Naive thymus-derived CD4-positive, alpha-beta T cell (primary cell): ENCODE data around the gene RER1. TPM values are rescaled to one million over a fixed set of nuclear protein-coding genes. Genes with fewer than 3 reads are reported as not detected.

Experiments
- ATAC-seq: fragments of 150-1000 bp; cut with Tn5 transposase; 2 replicates; pipeline ENCODE4 v1.10.0; 2021; ENCODE audit warnings: mild to moderate bottlenecking, moderate library complexity
- CTCF ChIA-PET: fragments of 350-600 bp; sonication (Branson Sonifier 250); formaldehyde crosslinking; loops from one replicate; lab custom pipeline; 2021; ENCODE audit warnings: antibody characterized with exemption; lab: Charles Lee
- POLR2A ChIA-PET: fragments of 350-600 bp; sonication (Branson Sonifier 250); formaldehyde crosslinking; loops from one replicate; lab custom pipeline; 2021; ENCODE audit warnings: antibody characterized with exemption, inconsistent platforms; lab: Charles Lee
- DNase-seq, 9 donors: peaks; one replicate each; pipeline versions ENCODE4 v3.0.0 to v3.0.0-alpha.2; 2020 to 2022; ENCODE audit warnings: mixed read lengths in 1 of 9
- H3K27ac ChIP-seq: one replicate; pipeline ENCODE4 v1.7.0; 2013; ENCODE audit warnings: mild to moderate bottlenecking, low read depth, low read length, moderate library complexity
- H3K27me3 ChIP-seq, 2 donors: one replicate each; pipeline ENCODE4 v1.7.0; 2013; ENCODE audit warnings: low read length in 2 of 2, mild to moderate bottlenecking in 2 of 2, moderate library complexity in 2 of 2; ENCODE audit not compliant: control insufficient read depth in 2 of 2, insufficient read depth in 2 of 2
- H3K36me3 ChIP-seq, 3 experiments: 1 replicate in 2 of 3; 2 replicates in 1 of 3; pipeline ENCODE4 v1.7.0; 2013; ENCODE audit warnings: low read length in 3 of 3, mild to moderate bottlenecking in 3 of 3, moderate library complexity in 1 of 3; ENCODE audit not compliant: insufficient read depth in 3 of 3, control insufficient read depth in 2 of 3
- H3K4me1 ChIP-seq, 2 donors: one replicate each; pipeline ENCODE4 v1.7.0; 2013; ENCODE audit warnings: low read length in 2 of 2, mild to moderate bottlenecking in 2 of 2, moderate library complexity in 1 of 2; ENCODE audit not compliant: control insufficient read depth in 2 of 2, insufficient read depth in 2 of 2
- H3K4me3 ChIP-seq: 2 replicates; pipeline ENCODE4 v1.7.0; 2013; ENCODE audit warnings: mild to moderate bottlenecking, low read length
- H3K9me3 ChIP-seq, 3 experiments: 1 replicate in 2 of 3; 2 replicates in 1 of 3; pipeline ENCODE4 v1.7.0; 2013; ENCODE audit warnings: low read length in 3 of 3; ENCODE audit not compliant: control insufficient read depth in 2 of 3
- H3K27ac Mint-ChIP-seq, 9 donors: one replicate each; pipeline ENCODE4 v1.8.0; 2020 to 2022; ENCODE audit warnings: mixed read lengths in 9 of 9, mild to moderate bottlenecking in 8 of 9, moderate library complexity in 5 of 9, inconsistent platforms in 2 of 9
- H3K27me3 Mint-ChIP-seq, 5 donors: one replicate each; pipeline ENCODE4 v1.8.0; 2021 to 2022; ENCODE audit warnings: mixed read lengths in 5 of 5, mild to moderate bottlenecking in 1 of 5
- H3K36me3 Mint-ChIP-seq, 5 donors: one replicate each; pipeline ENCODE4 v1.8.0; 2020 to 2022; ENCODE audit warnings: mixed read lengths in 5 of 5, mild to moderate bottlenecking in 3 of 5, inconsistent platforms in 1 of 5
- H3K4me1 Mint-ChIP-seq, 7 donors: one replicate each; pipeline ENCODE4 v1.8.0; 2020 to 2022; ENCODE audit warnings: mixed read lengths in 7 of 7, mild to moderate bottlenecking in 3 of 7, inconsistent platforms in 1 of 7
- H3K4me3 Mint-ChIP-seq, 10 donors: one replicate each; pipeline ENCODE4 v1.8.0; 2020 to 2022; ENCODE audit warnings: mild to moderate bottlenecking in 10 of 10, mixed read lengths in 10 of 10, moderate library complexity in 6 of 10, inconsistent platforms in 2 of 10
- H3K9me3 Mint-ChIP-seq, 11 donors: one replicate each; pipeline ENCODE4 v1.8.0; 2020 to 2022; ENCODE audit warnings: mixed read lengths in 11 of 11, mild to moderate bottlenecking in 4 of 11, inconsistent platforms in 1 of 11, moderate library complexity in 1 of 11
- intact Hi-C, 2 donors: fragments of 100-400 bp; cut with micrococcal nuclease; formaldehyde crosslinking; loops; one replicate each; pipeline ENCODE4 v1.15.1; 2023
- polyA plus RNA-seq, 2 donors: library from polyadenylated mRNA; unstranded; fragments of 300-500 nt; fragmentation: Illumina TruSeq; gene quantifications; one replicate each; pipeline ENCODE4 v1.2.3, GENCODE V29; 2021
- total RNA-seq, 6 experiments: library from RNA in 5 of 6; stranded (reverse) in 5 of 6; gene quantifications; 1 replicate in 5 of 6; 2 replicates in 1 of 6; pipeline ENCODE4 v1.2.3 and lab custom pipeline; 2021 to 2026

Gene RER1
- total and polyA plus RNA-seq, 7 experiments from 2014 or later: 71.0 to 150 (median 116) TPM

GRCh38 chr1:2392686-2393085, 1.0 kb downstream of the RER1 start:
- Histone ChIP-seq H3K36me3 (peaks cover 5 to 40% (median 10%) of the 10 kb centered on the region in 3 experiments), H3K27me3 (no peaks in the 10 kb centered on the region), H3K27ac (peak overlapping the region; percentile 82), H3K4me1 (peaks cover 23 to 33% of the 10 kb centered on the region in 2 donors), H3K9me3 (no peaks in the 10 kb centered on the region), H3K4me3 (peak overlapping the region; percentile 77)
- CTCF ChIA-PET: interaction anchor here (0.5 to 1.0 kb wide), 2 partner anchors 444 to 1515 kb away, joined by 3 to 5 read pairs; no protein-coding TSS in a partner anchor
- peaks cover 0 to 25% (median 3%) of the 10 kb centered on the region in 5 donors for H3K36me3 Mint-ChIP-seq
- ATAC-seq: no peak
- peak overlapping the region; percentile 80 to 93 (median 90) for H3K4me3 Mint-ChIP-seq
- H3K4me1 Mint-ChIP-seq: peaks cover 23 to 47% (median 40%) of the 10 kb centered on the region in 7 donors
- H3K9me3 Mint-ChIP-seq: no peaks in the 10 kb centered on the region
- no peaks in the 10 kb centered on the region for H3K27me3 Mint-ChIP-seq
- H3K27ac Mint-ChIP-seq: peak overlapping the region; percentile 63 to 96 (median 88)
- DNase-seq: no peak
- intact Hi-C loops: no loop called here
- POLR2A ChIA-PET: interaction anchor here (1.2 to 2.8 kb wide), 5 partner anchors 8 to 193 kb away, joined by 4 to 20 read pairs (median 10); partner anchors contain the start of gene PEX10

DNA sequence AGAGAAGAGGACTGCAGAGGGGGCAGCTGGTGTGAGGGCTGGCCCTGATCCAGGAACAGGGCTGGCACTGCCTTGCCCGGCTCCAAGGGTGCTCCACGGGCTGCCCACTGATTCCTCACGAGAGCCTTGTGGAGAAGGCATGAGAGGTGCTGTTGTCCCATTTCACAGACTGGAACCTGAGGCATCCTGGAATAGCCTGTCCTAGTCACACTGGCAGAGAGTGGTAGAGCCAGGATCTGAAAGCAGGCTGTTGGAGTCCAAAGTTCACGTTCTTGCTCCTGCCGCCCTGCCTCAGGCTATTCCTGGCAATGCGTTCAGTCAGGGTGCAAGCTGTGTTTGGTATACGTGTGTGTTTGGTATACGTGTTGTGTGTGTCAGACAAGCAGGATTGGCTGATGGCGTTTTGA, 1.8 kb downstream of the RER1 start:
- H3K4me1 Mint-ChIP-seq: peaks cover 23 to 47% (median 40%) of the 10 kb centered on the region in 7 donors
- no peaks in the 10 kb centered on the region for H3K9me3 Mint-ChIP-seq
- peak overlapping the region; percentile 80 to 93 (median 90) for H3K4me3 Mint-ChIP-seq
- Histone ChIP-seq H3K27me3 (no peaks in the 10 kb centered on the region), H3K4me3 (no peak overlapping the region), H3K36me3 (peaks cover 5 to 48% (median 15%) of the 10 kb centered on the region in 3 experiments), H3K9me3 (no peaks in the 10 kb centered on the region), H3K4me1 (peaks cover 23 to 33% of the 10 kb centered on the region in 2 donors), H3K27ac (peak overlapping the region; percentile 82)
- H3K27ac Mint-ChIP-seq: peak overlapping the region; percentile 18 to 95 (median 87)
- intact Hi-C loops: no loop called here
- ChIA-PET CTCF (interaction anchor here (0.6 to 1.0 kb wide), 2 partner anchors 247 to 443 kb away, joined by 3 read pairs; no protein-coding TSS in a partner anchor), POLR2A (interaction anchor here (0.9 to 1.0 kb wide), 2 partner anchors 22 to 85 kb away, joined by 3 read pairs; no protein-coding TSS in a partner anchor)
- H3K27me3 Mint-ChIP-seq: no peaks in the 10 kb centered on the region
- ATAC-seq: no peak
- peaks cover 0 to 25% (median 3%) of the 10 kb centered on the region in 5 donors for H3K36me3 Mint-ChIP-seq
- no peak for DNase-seq

- Mint-ChIP-seq H3K9me3 (no peaks in the 10 kb centered on the region), H3K4me3 (peak overlapping the region in 4 of 10 donors; percentile 80 to 91 (median 90)), H3K4me1 (peaks cover 23 to 50% (median 44%) of the 10 kb centered on the region in 7 donors), H3K27me3 (no peaks in the 10 kb centered on the region), H3K27ac (peak overlapping the region in 4 of 9 donors; percentile 39 to 90 (median 70)), H3K36me3 (peaks cover under 1 to 28% (median 5%) of the 10 kb centered on the region in 5 donors)
- ATAC-seq (no peak), DNase-seq (no peak)
- Histone ChIP-seq H3K4me3 (no peak overlapping the region), H3K4me1 (peaks cover 23 to 33% of the 10 kb centered on the region in 2 donors), H3K27me3 (no peaks in the 10 kb centered on the region), H3K36me3 (peaks cover 5 to 55% (median 19%) of the 10 kb centered on the region in 3 experiments), H3K9me3 (no peaks in the 10 kb centered on the region), H3K27ac (peak overlapping the region; percentile 39)
- intact Hi-C loops: no loop called here
- CTCF ChIA-PET: interaction anchor here (0.6 kb wide), 1 partner anchor 248 kb away, joined by 3 read pairs; no protein-coding TSS in a partner anchor
- POLR2A ChIA-PET: interaction anchor here (0.9 to 1.0 kb wide), 3 partner anchors 16 to 86 kb away, joined by 3 read pairs; no protein-coding TSS in a partner anchor
These were observed 2.6 kb downstream of the RER1 start for GRCh38 chr1:2394220-2394619.

DNA sequence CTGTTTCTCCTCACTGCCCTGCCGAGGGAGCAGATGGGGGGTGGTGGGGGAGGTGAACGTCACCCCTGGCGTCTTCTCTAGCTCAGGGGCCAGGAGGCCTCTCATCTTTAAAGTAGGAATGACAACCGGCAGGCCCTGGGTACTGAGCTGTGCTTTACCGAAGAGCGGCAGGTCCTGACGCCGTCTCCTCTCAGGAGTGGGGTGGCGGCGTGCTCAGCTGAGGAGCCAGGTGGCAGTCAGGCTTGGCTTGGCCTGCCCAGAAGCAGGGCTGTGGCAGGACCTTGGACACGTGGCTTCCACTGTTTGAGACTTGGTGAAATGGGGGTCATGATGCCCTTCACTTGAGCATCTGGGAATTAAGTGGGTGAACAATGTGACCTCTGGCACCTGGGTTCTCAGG, 3.1 kb downstream of the RER1 start:
- ChIA-PET CTCF (no interaction called here), POLR2A (interaction anchor here (0.9 kb wide), 1 partner anchor 15 kb away, joined by 3 read pairs; no protein-coding TSS in a partner anchor)
- no peaks in the 10 kb centered on the region for H3K27me3 Mint-ChIP-seq
- peak overlapping the region in 3 of 10 donors; percentile 21 to 90 (median 80) for H3K4me3 Mint-ChIP-seq
- peak overlapping the region in 2 of 9 donors; percentile 39 to 56 for H3K27ac Mint-ChIP-seq
- Histone ChIP-seq H3K4me3 (no peak overlapping the region), H3K9me3 (no peaks in the 10 kb centered on the region), H3K36me3 (peaks cover 10 to 60% (median 25%) of the 10 kb centered on the region in 3 experiments), H3K4me1 (peaks cover 23 to 33% of the 10 kb centered on the region in 2 donors), H3K27me3 (no peaks in the 10 kb centered on the region), H3K27ac (peak overlapping the region; percentile 39)
- no peak for ATAC-seq
- H3K36me3 Mint-ChIP-seq: peaks cover 4 to 32% (median 8%) of the 10 kb centered on the region in 5 donors
- no peak for DNase-seq
- intact Hi-C loops: no loop called here
- no peaks in the 10 kb centered on the region for H3K9me3 Mint-ChIP-seq
- peaks cover 23 to 52% (median 47%) of the 10 kb centered on the region in 7 donors for H3K4me1 Mint-ChIP-seq

GRCh38 chr1:2395245-2395644, 3.6 kb downstream of the RER1 start:
- POLR2A ChIA-PET: no interaction called here
- Histone ChIP-seq H3K9me3 (no peaks in the 10 kb centered on the region), H3K27me3 (no peaks in the 10 kb centered on the region), H3K36me3 (peaks cover 12 to 65% (median 25%) of the 10 kb centered on the region in 3 experiments), H3K4me3 (no peak overlapping the region), H3K27ac (no peak overlapping the region), H3K4me1 (peaks cover 23 to 33% of the 10 kb centered on the region in 2 donors)
- no peak for DNase-seq
- peak overlapping the region in 3 of 10 donors; percentile 1 to 80 (median 21) for H3K4me3 Mint-ChIP-seq
- H3K4me1 Mint-ChIP-seq: peaks cover 23 to 50% (median 43%) of the 10 kb centered on the region in 7 donors
- H3K9me3 Mint-ChIP-seq: no peaks in the 10 kb centered on the region
- CTCF ChIA-PET: no interaction called here
- intact Hi-C loops: no loop called here
- H3K36me3 Mint-ChIP-seq: peaks cover 4 to 36% (median 8%) of the 10 kb centered on the region in 5 donors
- no peak for ATAC-seq
- peak overlapping the region in 1 of 9 donors; percentile 39 for H3K27ac Mint-ChIP-seq
- no peaks in the 10 kb centered on the region for H3K27me3 Mint-ChIP-seq

DNA sequence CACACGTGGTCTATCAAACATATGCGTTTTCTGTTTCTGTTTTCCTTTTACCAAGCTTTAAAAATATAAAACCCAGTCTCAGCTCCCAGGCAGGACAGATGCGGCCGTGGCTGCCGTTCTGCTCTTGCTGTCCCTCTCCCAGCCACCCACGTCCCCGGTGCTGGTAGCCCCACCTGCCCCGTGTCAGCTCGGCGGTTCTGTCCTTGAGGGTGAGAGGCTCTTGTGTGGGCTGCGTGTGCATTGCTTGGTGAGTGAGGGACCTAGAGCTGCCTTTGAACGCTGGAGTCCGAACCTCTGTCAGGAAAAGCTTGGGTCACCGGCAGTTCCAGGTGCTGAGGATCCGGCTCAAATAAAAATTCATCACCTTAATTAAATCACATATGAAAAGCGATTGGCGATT, 4.4 kb downstream of the RER1 start:
- Mint-ChIP-seq H3K4me1 (peaks cover 23 to 52% (median 48%) of the 10 kb centered on the region in 7 donors), H3K27ac (no peak overlapping the region), H3K36me3 (peaks cover 4 to 42% (median 13%) of the 10 kb centered on the region in 5 donors), H3K4me3 (peak overlapping the region in 2 of 10 donors; percentile 14 to 51), H3K9me3 (no peaks in the 10 kb centered on the region), H3K27me3 (no peaks in the 10 kb centered on the region)
- Histone ChIP-seq H3K36me3 (peaks cover 12 to 73% (median 25%) of the 10 kb centered on the region in 3 experiments), H3K4me1 (peaks cover 23 to 27% of the 10 kb centered on the region in 2 donors), H3K9me3 (no peaks in the 10 kb centered on the region), H3K27ac (no peak overlapping the region), H3K4me3 (no peak overlapping the region), H3K27me3 (no peaks in the 10 kb centered on the region)
- intact Hi-C loops: no loop called here
- DNase-seq: no peak
- ATAC-seq: no peak
- ChIA-PET CTCF (interaction anchor here (0.6 to 1.3 kb wide), 2 partner anchors 201 to 246 kb away, joined by 3 to 4 read pairs; partner anchors contain the start of gene FAAP20), POLR2A (no interaction called here)
